OCI-LY7 (cell line): ENCODE data around the gene GFPT1.

ENCODE experiments used
- EZH2phosphoT487 ChIP-seq: fragments of 200-600 bp; sonication (generic); IDR thresholded peaks from 2 replicates; pipeline ENCODE4 v1.6.1; 2018; ENCODE audit warnings: low read depth, borderline replicate concordance, mild to moderate bottlenecking, mixed run types, antibody characterized with exemption, low read length, moderate library complexity, mixed read lengths
- TF ChIP-seq, protein P1 (sequence below): fragments of 200-600 bp; sonication (generic); conservative IDR thresholded peaks from 2 replicates; pipeline ENCODE4 v1.5.1; 2014; ENCODE audit warnings: mild to moderate bottlenecking, antibody characterized with exemption, low read length, moderate library complexity, mixed read lengths

GRCh38 chr2:69389271-69389670 is 2.2 kb upstream of the GFPT1 start:
- TF ChIP-seq, protein P1, sequence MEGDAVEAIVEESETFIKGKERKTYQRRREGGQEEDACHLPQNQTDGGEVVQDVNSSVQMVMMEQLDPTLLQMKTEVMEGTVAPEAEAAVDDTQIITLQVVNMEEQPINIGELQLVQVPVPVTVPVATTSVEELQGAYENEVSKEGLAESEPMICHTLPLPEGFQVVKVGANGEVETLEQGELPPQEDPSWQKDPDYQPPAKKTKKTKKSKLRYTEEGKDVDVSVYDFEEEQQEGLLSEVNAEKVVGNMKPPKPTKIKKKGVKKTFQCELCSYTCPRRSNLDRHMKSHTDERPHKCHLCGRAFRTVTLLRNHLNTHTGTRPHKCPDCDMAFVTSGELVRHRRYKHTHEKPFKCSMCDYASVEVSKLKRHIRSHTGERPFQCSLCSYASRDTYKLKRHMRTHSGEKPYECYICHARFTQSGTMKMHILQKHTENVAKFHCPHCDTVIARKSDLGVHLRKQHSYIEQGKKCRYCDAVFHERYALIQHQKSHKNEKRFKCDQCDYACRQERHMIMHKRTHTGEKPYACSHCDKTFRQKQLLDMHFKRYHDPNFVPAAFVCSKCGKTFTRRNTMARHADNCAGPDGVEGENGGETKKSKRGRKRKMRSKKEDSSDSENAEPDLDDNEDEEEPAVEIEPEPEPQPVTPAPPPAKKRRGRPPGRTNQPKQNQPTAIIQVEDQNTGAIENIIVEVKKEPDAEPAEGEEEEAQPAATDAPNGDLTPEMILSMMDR: no peak
- no peak for TF ChIP-seq EZH2phosphoT487
